ENCODE measurements around the gene ARHGEF26. TPM values are rescaled to one million over a fixed set of nuclear protein-coding genes. Genes with fewer than 3 reads are reported as not detected.

The ARHGEF26 gene
- total RNA-seq, 1 experiment from 2014 or later, result 7.2 TPM

GRCh38 chr3:154098376-154098775, 22.8 kb upstream of the ARHGEF26 start:
- H4K20me1 ChIP-seq (ENCODE audit: insufficient read depth), result no peaks in the 10 kb centered on the region
- H3K4me3 ChIP-seq (replicated peaks in 1 of 2; ENCODE audit: low read depth in 1 of 2, low read length in 2 of 2), result no peak overlapping the region
- ChIA-PET POLR2A (no interaction called here), RAD21 (ENCODE audit: low non-redundant PET in 1 of 2, low total read pairs in 2 of 2, uncharacterized antibody in 2 of 2, unreplicated experiment in 2 of 2) (no interaction called here), CTCF (interaction anchor here (1.4 kb wide), 1 partner anchor 154 kb away, joined by 3 read pairs; no protein-coding TSS in a partner anchor)
- H3K9me2 ChIP-seq (ENCODE audit: insufficient read depth), result no peaks in the 10 kb centered on the region
- BruUV-seq (replicated peaks), result no TSS peak
- no peak overlapping the region for H2AFZ ChIP-seq (ENCODE audit: low read depth, low read length, poor library complexity, severe bottlenecking)
- ATAC-seq, result no peak
- no peaks in the 10 kb centered on the region for H3K27me3 ChIP-seq (ENCODE audit: insufficient read depth, low read length)
- intact Hi-C loops (cut with micrococcal nuclease), result no loop called here
- no peaks in the 10 kb centered on the region for H3K36me3 ChIP-seq (ENCODE audit: control insufficient read depth in 1 of 2, insufficient read depth in 2 of 2, low read length in 2 of 2)
- TF ChIP-seq ELF1 (IDR thresholded peaks at IDR 0.05; ENCODE audit: borderline replicate concordance, low read depth) (no peak), EZH2 (IDR thresholded peaks at IDR 0.05) (no peak), POLR2AphosphoS5 (IDR thresholded peaks at IDR 0.05; ENCODE audit: low read depth, low read length) (no peak), ZNF274 (IDR thresholded peaks at IDR 0.05; ENCODE audit: low read depth, low read length) (no peak), CBX3 (IDR thresholded peaks at IDR 0.05; ENCODE audit: low read depth) (no peak), CEBPB (IDR thresholded peaks at IDR 0.05; ENCODE audit: low read depth) (no peak), ZFX (IDR thresholded peaks at IDR 0.05) (no peak), JUND (IDR thresholded peaks at IDR 0.05) (no peak), ATF3 (IDR thresholded peaks at IDR 0.05) (no peak), SIN3A (IDR thresholded peaks at IDR 0.05; ENCODE audit: low read depth) (no peak), TCF7L2 (IDR thresholded peaks at IDR 0.05; ENCODE audit: borderline replicate concordance, extremely low read depth, insufficient read depth, insufficient read length) (no peak)
- TF ChIP-seq, protein P1, sequence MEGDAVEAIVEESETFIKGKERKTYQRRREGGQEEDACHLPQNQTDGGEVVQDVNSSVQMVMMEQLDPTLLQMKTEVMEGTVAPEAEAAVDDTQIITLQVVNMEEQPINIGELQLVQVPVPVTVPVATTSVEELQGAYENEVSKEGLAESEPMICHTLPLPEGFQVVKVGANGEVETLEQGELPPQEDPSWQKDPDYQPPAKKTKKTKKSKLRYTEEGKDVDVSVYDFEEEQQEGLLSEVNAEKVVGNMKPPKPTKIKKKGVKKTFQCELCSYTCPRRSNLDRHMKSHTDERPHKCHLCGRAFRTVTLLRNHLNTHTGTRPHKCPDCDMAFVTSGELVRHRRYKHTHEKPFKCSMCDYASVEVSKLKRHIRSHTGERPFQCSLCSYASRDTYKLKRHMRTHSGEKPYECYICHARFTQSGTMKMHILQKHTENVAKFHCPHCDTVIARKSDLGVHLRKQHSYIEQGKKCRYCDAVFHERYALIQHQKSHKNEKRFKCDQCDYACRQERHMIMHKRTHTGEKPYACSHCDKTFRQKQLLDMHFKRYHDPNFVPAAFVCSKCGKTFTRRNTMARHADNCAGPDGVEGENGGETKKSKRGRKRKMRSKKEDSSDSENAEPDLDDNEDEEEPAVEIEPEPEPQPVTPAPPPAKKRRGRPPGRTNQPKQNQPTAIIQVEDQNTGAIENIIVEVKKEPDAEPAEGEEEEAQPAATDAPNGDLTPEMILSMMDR (IDR thresholded peaks at IDR 0.05 in 2 of 3, conservative IDR thresholded peaks at IDR 0.05 in 1 of 3; ENCODE audit: borderline replicate concordance in 1 of 3, insufficient read depth in 1 of 3, low read depth in 2 of 3, low read length in 2 of 3), result no peak
- TF ChIP-seq, protein P2, sequence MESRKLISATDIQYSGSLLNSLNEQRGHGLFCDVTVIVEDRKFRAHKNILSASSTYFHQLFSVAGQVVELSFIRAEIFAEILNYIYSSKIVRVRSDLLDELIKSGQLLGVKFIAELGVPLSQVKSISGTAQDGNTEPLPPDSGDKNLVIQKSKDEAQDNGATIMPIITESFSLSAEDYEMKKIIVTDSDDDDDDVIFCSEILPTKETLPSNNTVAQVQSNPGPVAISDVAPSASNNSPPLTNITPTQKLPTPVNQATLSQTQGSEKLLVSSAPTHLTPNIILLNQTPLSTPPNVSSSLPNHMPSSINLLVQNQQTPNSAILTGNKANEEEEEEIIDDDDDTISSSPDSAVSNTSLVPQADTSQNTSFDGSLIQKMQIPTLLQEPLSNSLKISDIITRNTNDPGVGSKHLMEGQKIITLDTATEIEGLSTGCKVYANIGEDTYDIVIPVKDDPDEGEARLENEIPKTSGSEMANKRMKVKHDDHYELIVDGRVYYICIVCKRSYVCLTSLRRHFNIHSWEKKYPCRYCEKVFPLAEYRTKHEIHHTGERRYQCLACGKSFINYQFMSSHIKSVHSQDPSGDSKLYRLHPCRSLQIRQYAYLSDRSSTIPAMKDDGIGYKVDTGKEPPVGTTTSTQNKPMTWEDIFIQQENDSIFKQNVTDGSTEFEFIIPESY (IDR thresholded peaks at IDR 0.05; ENCODE audit: extremely low read depth, insufficient replicate concordance, low read length), result no peak
- TF ChIP-seq, protein P3, sequence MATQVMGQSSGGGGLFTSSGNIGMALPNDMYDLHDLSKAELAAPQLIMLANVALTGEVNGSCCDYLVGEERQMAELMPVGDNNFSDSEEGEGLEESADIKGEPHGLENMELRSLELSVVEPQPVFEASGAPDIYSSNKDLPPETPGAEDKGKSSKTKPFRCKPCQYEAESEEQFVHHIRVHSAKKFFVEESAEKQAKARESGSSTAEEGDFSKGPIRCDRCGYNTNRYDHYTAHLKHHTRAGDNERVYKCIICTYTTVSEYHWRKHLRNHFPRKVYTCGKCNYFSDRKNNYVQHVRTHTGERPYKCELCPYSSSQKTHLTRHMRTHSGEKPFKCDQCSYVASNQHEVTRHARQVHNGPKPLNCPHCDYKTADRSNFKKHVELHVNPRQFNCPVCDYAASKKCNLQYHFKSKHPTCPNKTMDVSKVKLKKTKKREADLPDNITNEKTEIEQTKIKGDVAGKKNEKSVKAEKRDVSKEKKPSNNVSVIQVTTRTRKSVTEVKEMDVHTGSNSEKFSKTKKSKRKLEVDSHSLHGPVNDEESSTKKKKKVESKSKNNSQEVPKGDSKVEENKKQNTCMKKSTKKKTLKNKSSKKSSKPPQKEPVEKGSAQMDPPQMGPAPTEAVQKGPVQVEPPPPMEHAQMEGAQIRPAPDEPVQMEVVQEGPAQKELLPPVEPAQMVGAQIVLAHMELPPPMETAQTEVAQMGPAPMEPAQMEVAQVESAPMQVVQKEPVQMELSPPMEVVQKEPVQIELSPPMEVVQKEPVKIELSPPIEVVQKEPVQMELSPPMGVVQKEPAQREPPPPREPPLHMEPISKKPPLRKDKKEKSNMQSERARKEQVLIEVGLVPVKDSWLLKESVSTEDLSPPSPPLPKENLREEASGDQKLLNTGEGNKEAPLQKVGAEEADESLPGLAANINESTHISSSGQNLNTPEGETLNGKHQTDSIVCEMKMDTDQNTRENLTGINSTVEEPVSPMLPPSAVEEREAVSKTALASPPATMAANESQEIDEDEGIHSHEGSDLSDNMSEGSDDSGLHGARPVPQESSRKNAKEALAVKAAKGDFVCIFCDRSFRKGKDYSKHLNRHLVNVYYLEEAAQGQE (IDR thresholded peaks at IDR 0.05; ENCODE audit: low read depth), result no peak
- no peak overlapping the region for H3K9ac ChIP-seq (ENCODE audit: low read length)
- no peaks in the 10 kb centered on the region for H3K79me2 ChIP-seq (ENCODE audit: insufficient read depth, low read length)
- peaks cover 0 to 1% of the 10 kb centered on the region in 2 experiments; a peak in 1 of 4 replicates for H3K4me1 ChIP-seq (ENCODE audit: control insufficient read depth in 1 of 2, insufficient read depth in 2 of 2, low read length in 2 of 2)
- no peak for DNase-seq (ENCODE audit: low read depth, low spot score)
- H3K9me3 ChIP-seq (ENCODE audit: control insufficient read depth in 1 of 2, insufficient read depth in 1 of 2, low read depth in 1 of 2, low read length in 2 of 2), result no peaks in the 10 kb centered on the region
- H3K4me2 ChIP-seq (ENCODE audit: low read length), result no peak overlapping the region
- H3K27ac ChIP-seq (ENCODE audit: low read depth, low read length), result no peak overlapping the region

Measured in HCT116 (cell line).